GM21717 (cell line): ENCODE results near the gene GSTK1.
"Not testable (repeated sequence)": the region's sequence is repeated elsewhere in the genome, so short reads cannot be mapped to it uniquely, and the experiment has no call there.

Experiments used
- ATAC-seq: cut with Tn5 transposase; IDR thresholded peaks from one replicate; pipeline ENCODE4 v1.9.1; 2021; ENCODE audit warnings: mild to moderate bottlenecking, moderate library complexity; ENCODE audit not compliant: unreplicated experiment

Gene GSTK1

GRCh38 chr7:143265017-143265693, 1.9 kb downstream of the GSTK1 start:
- ATAC-seq, result no peak

- no peak for ATAC-seq
Measured at GRCh38 chr7:143269251-143269650, 6.0 kb downstream of the GSTK1 start.

GRCh38 chr7:143271240-143271639, 8.0 kb downstream of the GSTK1 start:
- ATAC-seq, result no peak

- ATAC-seq, result no peak
Measured at GRCh38 chr7:143272871-143273270, 9.6 kb downstream of the GSTK1 start.

- ATAC-seq, result no peak
Measured at GRCh38 chr7:143279186-143280098, 16.2 kb downstream of the GSTK1 start.

GRCh38 chr7:143280160-143280559, 16.9 kb downstream of the GSTK1 start:
- no peak for ATAC-seq

GRCh38 chr7:143280566-143280965, 17.3 kb downstream of the GSTK1 start:
- no peak for ATAC-seq

GRCh38 chr7:143281529-143281928, 18.3 kb downstream of the GSTK1 start:
- no peak for ATAC-seq

- no peak for ATAC-seq
Measured at GRCh38 chr7:143282124-143282523, 18.9 kb downstream of the GSTK1 start.

- ATAC-seq, result no peak
Measured at GRCh38 chr7:143283381-143283780, 20.1 kb downstream of the GSTK1 start.

GRCh38 chr7:143284591-143285469, 21.6 kb downstream of the GSTK1 start, which contains the start of gene TMEM139:
Gene TMEM139 (plus strand): TSS chr7:143284958. CDS start chr7:143285958, 1,000 bp downstream.
- no peak for ATAC-seq

GRCh38 chr7:143285470-143285778, 22.2 kb downstream of the GSTK1 start:
- ATAC-seq, result no peak

- ATAC-seq, result no peak
Measured at GRCh38 chr7:143285806-143286521, 22.7 kb downstream of the GSTK1 start.

- ATAC-seq, result no peak
Measured at GRCh38 chr7:143286522-143286890, 23.3 kb downstream of the GSTK1 start.

- ATAC-seq, result no peak
Measured at GRCh38 chr7:143287339-143287934, 24.2 kb downstream of the GSTK1 start.

GRCh38 chr7:143287935-143288826, 24.9 kb downstream of the GSTK1 start, which contains the start of gene CASP2:
Gene CASP2 (plus strand): TSS chr7:143288351. CDS start chr7:143288456, 105 bp downstream.
- peak; percentile 88 for ATAC-seq

GRCh38 chr7:143288836-143289235, 25.6 kb downstream of the GSTK1 start:
- ATAC-seq, result no peak

- no peak for ATAC-seq
Measured at GRCh38 chr7:143289421-143289820, 26.2 kb downstream of the GSTK1 start.

GRCh38 chr7:143289888-143290287, 26.6 kb downstream of the GSTK1 start:
- ATAC-seq, result not testable (repeated sequence)
